GM12892 (cell line): ENCODE results near the gene PLEKHM3.

ENCODE experiments used
- POLR2A ChIP-seq: IDR thresholded peaks from 2 replicates; pipeline ENCODE4 v1.6.1; 2011; ENCODE audit warnings: low read depth, low read length, control low read depth
- POLR2AphosphoS5 ChIP-seq: IDR thresholded peaks from 2 replicates; pipeline ENCODE4 v1.6.1; 2011; ENCODE audit warnings: low read depth, low read length, control low read depth

DNA sequence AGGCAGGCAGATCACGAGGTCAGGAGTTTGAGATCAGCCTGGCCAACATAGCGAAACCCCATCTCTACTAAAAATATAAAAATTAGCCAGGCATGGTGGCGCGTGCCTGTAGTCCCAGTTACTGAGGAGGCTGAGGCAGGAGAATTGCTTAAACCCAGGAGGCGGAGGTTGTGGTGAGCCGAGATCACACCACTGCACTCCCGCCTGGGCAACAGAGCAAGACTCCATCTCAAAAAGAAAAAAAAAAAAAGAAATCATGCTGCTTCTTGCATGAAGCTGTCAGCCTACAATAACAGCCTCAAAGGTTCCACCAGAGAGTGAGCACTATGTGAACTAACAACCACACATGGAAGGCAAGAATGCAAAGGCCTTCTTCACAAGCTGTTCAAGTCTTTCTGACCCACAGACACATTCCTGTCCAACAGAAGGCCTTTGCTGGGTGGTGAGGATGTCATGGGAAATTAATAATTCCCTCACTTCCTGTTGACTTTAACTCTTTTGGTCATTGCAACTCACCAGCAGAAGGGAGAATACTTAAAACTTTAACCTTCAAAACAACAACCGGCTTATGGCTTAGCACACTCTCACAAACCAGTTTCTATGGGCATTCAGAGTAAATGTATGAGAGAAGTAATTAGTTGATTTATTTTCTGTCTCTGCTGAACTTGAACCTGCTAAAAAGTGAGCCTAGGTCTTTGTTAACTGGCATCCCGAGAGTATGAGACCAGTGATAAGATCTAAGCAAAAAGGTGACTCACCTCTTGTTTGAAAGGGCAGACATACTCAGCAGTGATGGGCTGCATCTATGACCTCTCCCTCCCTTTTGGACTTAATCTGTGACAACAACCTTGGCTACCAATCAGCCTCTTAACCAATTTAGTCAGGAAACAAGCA is 11.8 kb downstream of the PLEKHM3 start:
- TF ChIP-seq POLR2AphosphoS5 = no peak
- no peak for TF ChIP-seq POLR2A
